ENCODE measurements around the gene CNTNAP2.

The CNTNAP2 gene

GRCh38 chr7:147999962-148000361 is 1883.4 kb downstream of the CNTNAP2 start:
- Histone ChIP-seq H3K27me3 (replicated peaks in 2 of 5; ENCODE audit: control insufficient read depth in 4 of 5, insufficient read depth in 5 of 5, low read length in 4 of 5) (no peaks in the 10 kb centered on the region), H3K4me3 (ENCODE audit: control insufficient read depth in 1 of 7, extremely low read depth in 1 of 7, insufficient read depth in 4 of 7, low read depth in 2 of 7, low read length in 6 of 7) (no peak overlapping the region), H3K27ac (ENCODE audit: insufficient read depth in 1 of 2, low read depth in 1 of 2, low read length in 2 of 2, poor library complexity in 1 of 2, severe bottlenecking in 2 of 2) (no peak overlapping the region), H3K36me3 (ENCODE audit: control insufficient read depth in 4 of 4, insufficient read depth in 4 of 4, low read length in 3 of 4) (no peaks in the 10 kb centered on the region), H3K9me3 (ENCODE audit: control extremely low read depth in 1 of 5, control insufficient read depth in 4 of 5, insufficient read depth in 2 of 5, low read depth in 1 of 5, low read length in 4 of 5) (peaks cover 0 to 3% (median 0%) of the 10 kb centered on the region in 5 experiments), H3K4me1 (ENCODE audit: control extremely low read depth in 1 of 4, control insufficient read depth in 4 of 4, insufficient read depth in 4 of 4, low read length in 3 of 4) (no peaks in the 10 kb centered on the region)
- 100% methylated on average over 2 of the region's 4 CpGs for WGBS (ENCODE audit: insufficient coverage)
- CTCF ChIA-PET = no interaction called here
- POLR2A ChIA-PET = no interaction called here
- no peak for DNase-seq

GRCh38 chr7:148011753-148012152 is 1895.2 kb downstream of the CNTNAP2 start:
- WGBS (ENCODE audit: insufficient coverage) = 100% methylated on average over 1 of the region's 1 CpG

GRCh38 chr7:148014001-148014400 is 1897.4 kb downstream of the CNTNAP2 start:
- no peak for DNase-seq
- H3K9me3 ChIP-seq (ENCODE audit: control extremely low read depth in 1 of 5, control insufficient read depth in 4 of 5, insufficient read depth in 2 of 5, low read depth in 1 of 5, low read length in 4 of 5) = no peaks in the 10 kb centered on the region
- CTCF ChIA-PET = no interaction called here
- no peaks in the 10 kb centered on the region for H3K36me3 ChIP-seq (ENCODE audit: control insufficient read depth in 4 of 4, insufficient read depth in 4 of 4, low read length in 3 of 4)
- H3K4me3 ChIP-seq (ENCODE audit: control insufficient read depth in 1 of 7, extremely low read depth in 1 of 7, insufficient read depth in 4 of 7, low read depth in 2 of 7, low read length in 6 of 7) = no peak overlapping the region
- POLR2A ChIA-PET = no interaction called here
- peaks cover 0 to 2% (median 0%) of the 10 kb centered on the region in 5 experiments for H3K27me3 ChIP-seq (replicated peaks in 2 of 5; ENCODE audit: control insufficient read depth in 4 of 5, insufficient read depth in 5 of 5, low read length in 4 of 5)
- no peaks in the 10 kb centered on the region for H3K4me1 ChIP-seq (ENCODE audit: control extremely low read depth in 1 of 4, control insufficient read depth in 4 of 4, insufficient read depth in 4 of 4, low read length in 3 of 4)
- H3K27ac ChIP-seq (ENCODE audit: insufficient read depth in 1 of 2, low read depth in 1 of 2, low read length in 2 of 2, poor library complexity in 1 of 2, severe bottlenecking in 2 of 2) = no peak overlapping the region
- no CpG with 5 or more reads among the region's 6 CpGs for WGBS (ENCODE audit: insufficient coverage)

More at GRCh38 chr7:148011753-148012152, 1895.2 kb downstream of the CNTNAP2 start:
- Histone ChIP-seq H3K4me1 (ENCODE audit: control extremely low read depth in 1 of 4, control insufficient read depth in 4 of 4, insufficient read depth in 4 of 4, low read length in 3 of 4) (no peaks in the 10 kb centered on the region), H3K4me3 (ENCODE audit: control insufficient read depth in 1 of 7, extremely low read depth in 1 of 7, insufficient read depth in 4 of 7, low read depth in 2 of 7, low read length in 6 of 7) (no peak overlapping the region), H3K36me3 (ENCODE audit: control insufficient read depth in 4 of 4, insufficient read depth in 4 of 4, low read length in 3 of 4) (no peaks in the 10 kb centered on the region), H3K9me3 (ENCODE audit: control extremely low read depth in 1 of 5, control insufficient read depth in 4 of 5, insufficient read depth in 2 of 5, low read depth in 1 of 5, low read length in 4 of 5) (no peaks in the 10 kb centered on the region), H3K27me3 (replicated peaks in 2 of 5; ENCODE audit: control insufficient read depth in 4 of 5, insufficient read depth in 5 of 5, low read length in 4 of 5) (peaks cover 0 to 2% (median 0%) of the 10 kb centered on the region in 5 experiments), H3K27ac (ENCODE audit: insufficient read depth in 1 of 2, low read depth in 1 of 2, low read length in 2 of 2, poor library complexity in 1 of 2, severe bottlenecking in 2 of 2) (no peak overlapping the region)
- POLR2A ChIA-PET = no interaction called here
- CTCF ChIA-PET = no interaction called here
- DNase-seq = no peak

GRCh38 chr7:148014541-148014940 is 1897.9 kb downstream of the CNTNAP2 start:
- POLR2A ChIA-PET = no interaction called here
- no peak overlapping the region for H3K4me3 ChIP-seq (ENCODE audit: control insufficient read depth in 1 of 7, extremely low read depth in 1 of 7, insufficient read depth in 4 of 7, low read depth in 2 of 7, low read length in 6 of 7)
- H3K36me3 ChIP-seq (ENCODE audit: control insufficient read depth in 4 of 4, insufficient read depth in 4 of 4, low read length in 3 of 4) = no peaks in the 10 kb centered on the region
- H3K27me3 ChIP-seq (replicated peaks in 2 of 5; ENCODE audit: control insufficient read depth in 4 of 5, insufficient read depth in 5 of 5, low read length in 4 of 5) = peaks cover 0 to 2% (median 0%) of the 10 kb centered on the region in 5 experiments
- no peak overlapping the region for H3K27ac ChIP-seq (ENCODE audit: insufficient read depth in 1 of 2, low read depth in 1 of 2, low read length in 2 of 2, poor library complexity in 1 of 2, severe bottlenecking in 2 of 2)
- no peaks in the 10 kb centered on the region for H3K4me1 ChIP-seq (ENCODE audit: control extremely low read depth in 1 of 4, control insufficient read depth in 4 of 4, insufficient read depth in 4 of 4, low read length in 3 of 4)
- no peak for DNase-seq
- WGBS (ENCODE audit: insufficient coverage) = 89% methylated on average over 3 of the region's 4 CpGs
- CTCF ChIA-PET = no interaction called here
- H3K9me3 ChIP-seq (ENCODE audit: control extremely low read depth in 1 of 5, control insufficient read depth in 4 of 5, insufficient read depth in 2 of 5, low read depth in 1 of 5, low read length in 4 of 5) = no peaks in the 10 kb centered on the region

- POLR2A ChIA-PET = no interaction called here
- H3K4me3 ChIP-seq (ENCODE audit: control insufficient read depth in 1 of 7, extremely low read depth in 1 of 7, insufficient read depth in 4 of 7, low read depth in 2 of 7, low read length in 6 of 7) = no peak overlapping the region
- WGBS (ENCODE audit: insufficient coverage) = no CpG with 5 or more reads among the region's 2 CpGs
- CTCF ChIA-PET = no interaction called here
- H3K27me3 ChIP-seq (replicated peaks in 2 of 5; ENCODE audit: control insufficient read depth in 4 of 5, insufficient read depth in 5 of 5, low read length in 4 of 5) = peaks cover 0 to 2% (median 0%) of the 10 kb centered on the region in 5 experiments
- no peak overlapping the region for H3K27ac ChIP-seq (ENCODE audit: insufficient read depth in 1 of 2, low read depth in 1 of 2, low read length in 2 of 2, poor library complexity in 1 of 2, severe bottlenecking in 2 of 2)
- no peaks in the 10 kb centered on the region for H3K4me1 ChIP-seq (ENCODE audit: control extremely low read depth in 1 of 4, control insufficient read depth in 4 of 4, insufficient read depth in 4 of 4, low read length in 3 of 4)
- no peaks in the 10 kb centered on the region for H3K36me3 ChIP-seq (ENCODE audit: control insufficient read depth in 4 of 4, insufficient read depth in 4 of 4, low read length in 3 of 4)
- no peak for DNase-seq
- no peaks in the 10 kb centered on the region for H3K9me3 ChIP-seq (ENCODE audit: control extremely low read depth in 1 of 5, control insufficient read depth in 4 of 5, insufficient read depth in 2 of 5, low read depth in 1 of 5, low read length in 4 of 5)
Measured at GRCh38 chr7:148017126-148017525, 1900.5 kb downstream of the CNTNAP2 start.

GRCh38 chr7:148020679-148021078 is 1904.1 kb downstream of the CNTNAP2 start:
- H3K36me3 ChIP-seq (ENCODE audit: control insufficient read depth in 4 of 4, insufficient read depth in 4 of 4, low read length in 3 of 4) = no peaks in the 10 kb centered on the region
- no peak overlapping the region for H3K4me3 ChIP-seq (ENCODE audit: control insufficient read depth in 1 of 7, extremely low read depth in 1 of 7, insufficient read depth in 4 of 7, low read depth in 2 of 7, low read length in 6 of 7)
- no peaks in the 10 kb centered on the region for H3K4me1 ChIP-seq (ENCODE audit: control extremely low read depth in 1 of 4, control insufficient read depth in 4 of 4, insufficient read depth in 4 of 4, low read length in 3 of 4)
- ChIA-PET CTCF (no interaction called here), POLR2A (no interaction called here)
- WGBS (ENCODE audit: insufficient coverage) = 98% methylated on average over 5 of the region's 6 CpGs
- H3K27ac ChIP-seq (ENCODE audit: insufficient read depth in 1 of 2, low read depth in 1 of 2, low read length in 2 of 2, poor library complexity in 1 of 2, severe bottlenecking in 2 of 2) = no peak overlapping the region
- DNase-seq = no peak
- H3K9me3 ChIP-seq (ENCODE audit: control extremely low read depth in 1 of 5, control insufficient read depth in 4 of 5, insufficient read depth in 2 of 5, low read depth in 1 of 5, low read length in 4 of 5) = no peaks in the 10 kb centered on the region
- H3K27me3 ChIP-seq (replicated peaks in 2 of 5; ENCODE audit: control insufficient read depth in 4 of 5, insufficient read depth in 5 of 5, low read length in 4 of 5) = no peaks in the 10 kb centered on the region

- Histone ChIP-seq H3K9me3 (ENCODE audit: control extremely low read depth in 1 of 5, control insufficient read depth in 4 of 5, insufficient read depth in 2 of 5, low read depth in 1 of 5, low read length in 4 of 5) (no peaks in the 10 kb centered on the region), H3K4me1 (ENCODE audit: control extremely low read depth in 1 of 4, control insufficient read depth in 4 of 4, insufficient read depth in 4 of 4, low read length in 3 of 4) (no peaks in the 10 kb centered on the region), H3K27ac (ENCODE audit: insufficient read depth in 1 of 2, low read depth in 1 of 2, low read length in 2 of 2, poor library complexity in 1 of 2, severe bottlenecking in 2 of 2) (no peak overlapping the region), H3K36me3 (ENCODE audit: control insufficient read depth in 4 of 4, insufficient read depth in 4 of 4, low read length in 3 of 4) (no peaks in the 10 kb centered on the region), H3K27me3 (replicated peaks in 2 of 5; ENCODE audit: control insufficient read depth in 4 of 5, insufficient read depth in 5 of 5, low read length in 4 of 5) (no peaks in the 10 kb centered on the region), H3K4me3 (ENCODE audit: control insufficient read depth in 1 of 7, extremely low read depth in 1 of 7, insufficient read depth in 4 of 7, low read depth in 2 of 7, low read length in 6 of 7) (no peak overlapping the region)
- 100% methylated on average over 13 of the region's 17 CpGs for WGBS (ENCODE audit: insufficient coverage)
- ChIA-PET CTCF (no interaction called here), POLR2A (no interaction called here)
- DNase-seq = no peak
Measured at GRCh38 chr7:148021507-148022045, 1905.0 kb downstream of the CNTNAP2 start.

All from common myeloid progenitor, CD34-positive (primary cell).